Ascending aorta (tissue), 2 donors: ENCODE measurements around the gene AKT1S1. TPM values are rescaled to one million over a fixed set of nuclear protein-coding genes. Genes with fewer than 3 reads are reported as not detected.
A peak's percentile ranks its signal among the peaks of the same experiment; 100 is the strongest.

ENCODE experiments used
- DNase-seq, 2 donors: peaks; one replicate each; pipeline ENCODE4 v3.0.0-alpha.2; 2019; ENCODE audit warnings: low spot score in 2 of 2
- H3K27ac ChIP-seq, 2 donors: fragments of 200-600 bp; sonication (generic); one replicate each; pipeline ENCODE4 v1.5.1; 2016 to 2017; ENCODE audit warnings: mild to moderate bottlenecking in 1 of 2
- H3K27me3 ChIP-seq: fragments of 200-600 bp; sonication (generic); one replicate; pipeline ENCODE4 v1.5.1; 2017
- H3K36me3 ChIP-seq, 2 donors: fragments of 200-600 bp; sonication (generic); one replicate each; pipeline ENCODE4 v1.5.1; 2016
- H3K4me1 ChIP-seq, 2 donors: fragments of 200-600 bp; sonication (generic); one replicate each; pipeline ENCODE4 v1.5.1; 2016 to 2017; ENCODE audit warnings: mild to moderate bottlenecking in 1 of 2
- H3K4me3 ChIP-seq, 2 donors: fragments of 200-600 bp; sonication (generic); one replicate each; pipeline ENCODE4 v1.5.1; 2016 to 2017; ENCODE audit warnings: mild to moderate bottlenecking in 1 of 2
- H3K9me3 ChIP-seq, 2 donors: fragments of 200-600 bp; sonication (generic); one replicate each; pipeline ENCODE4 v1.5.1; 2016
- intact Hi-C: fragments of 100-400 bp; cut with DNase I; formaldehyde crosslinking; loops from one replicate; pipeline ENCODE4 v1.15.1; 2023
- total RNA-seq: library from RNA; depleted of rRNA; stranded (reverse); fragments of >200 nt; gene quantifications from one replicate; pipeline ENCODE4 v1.1.0, GENCODE V29; 2016
- TF ChIP-seq, protein P1 (sequence below), 3 experiments: fragments of 200-600 bp in 2 of 3; fragments of 450-650 bp in 1 of 3; sonication (generic) in 2 of 3; IDR thresholded peaks; one replicate each; pipeline ENCODE4 v1.5.1; 2016 to 2019; ENCODE audit warnings: antibody characterized with exemption in 3 of 3, mild to moderate bottlenecking in 1 of 3, moderate library complexity in 1 of 3

Gene AKT1S1
- total RNA-seq, 1 donor from 2014 or later, result 12.8 TPM

DNA sequence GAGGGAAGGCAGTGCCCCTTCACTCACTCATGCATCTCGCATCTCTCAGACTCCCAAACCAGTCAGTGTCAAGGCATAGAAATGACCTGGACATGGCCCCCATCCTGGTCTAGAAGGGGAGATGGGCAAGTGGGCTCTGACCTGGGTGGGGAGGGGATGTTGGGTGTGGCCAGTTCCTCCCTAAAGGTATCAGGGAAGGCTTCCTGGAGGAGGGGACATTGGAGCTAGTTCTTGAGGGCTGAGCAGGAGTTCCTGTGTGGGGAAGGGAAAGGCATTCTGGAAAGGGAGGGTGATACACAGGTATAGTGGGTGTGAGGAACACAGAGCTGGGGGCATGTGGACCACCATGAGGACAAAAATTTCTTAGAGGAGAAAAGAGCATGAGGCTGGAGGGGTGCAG is 15.6 kb upstream of the AKT1S1 start:
- Histone ChIP-seq H3K27ac (no peak overlapping the region), H3K4me1 (peaks cover 4 to 8% of the 10 kb centered on the region in 2 donors), H3K4me3 (no peak overlapping the region), H3K27me3 (no peaks in the 10 kb centered on the region), H3K9me3 (no peaks in the 10 kb centered on the region), H3K36me3 (peaks cover 5 to 8% of the 10 kb centered on the region in 2 donors)
- intact Hi-C loops, result no loop called here
- DNase-seq, result no peak
- TF ChIP-seq, protein P1, sequence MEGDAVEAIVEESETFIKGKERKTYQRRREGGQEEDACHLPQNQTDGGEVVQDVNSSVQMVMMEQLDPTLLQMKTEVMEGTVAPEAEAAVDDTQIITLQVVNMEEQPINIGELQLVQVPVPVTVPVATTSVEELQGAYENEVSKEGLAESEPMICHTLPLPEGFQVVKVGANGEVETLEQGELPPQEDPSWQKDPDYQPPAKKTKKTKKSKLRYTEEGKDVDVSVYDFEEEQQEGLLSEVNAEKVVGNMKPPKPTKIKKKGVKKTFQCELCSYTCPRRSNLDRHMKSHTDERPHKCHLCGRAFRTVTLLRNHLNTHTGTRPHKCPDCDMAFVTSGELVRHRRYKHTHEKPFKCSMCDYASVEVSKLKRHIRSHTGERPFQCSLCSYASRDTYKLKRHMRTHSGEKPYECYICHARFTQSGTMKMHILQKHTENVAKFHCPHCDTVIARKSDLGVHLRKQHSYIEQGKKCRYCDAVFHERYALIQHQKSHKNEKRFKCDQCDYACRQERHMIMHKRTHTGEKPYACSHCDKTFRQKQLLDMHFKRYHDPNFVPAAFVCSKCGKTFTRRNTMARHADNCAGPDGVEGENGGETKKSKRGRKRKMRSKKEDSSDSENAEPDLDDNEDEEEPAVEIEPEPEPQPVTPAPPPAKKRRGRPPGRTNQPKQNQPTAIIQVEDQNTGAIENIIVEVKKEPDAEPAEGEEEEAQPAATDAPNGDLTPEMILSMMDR (IDR thresholded peaks at IDR 0.05), result no peak

DNA sequence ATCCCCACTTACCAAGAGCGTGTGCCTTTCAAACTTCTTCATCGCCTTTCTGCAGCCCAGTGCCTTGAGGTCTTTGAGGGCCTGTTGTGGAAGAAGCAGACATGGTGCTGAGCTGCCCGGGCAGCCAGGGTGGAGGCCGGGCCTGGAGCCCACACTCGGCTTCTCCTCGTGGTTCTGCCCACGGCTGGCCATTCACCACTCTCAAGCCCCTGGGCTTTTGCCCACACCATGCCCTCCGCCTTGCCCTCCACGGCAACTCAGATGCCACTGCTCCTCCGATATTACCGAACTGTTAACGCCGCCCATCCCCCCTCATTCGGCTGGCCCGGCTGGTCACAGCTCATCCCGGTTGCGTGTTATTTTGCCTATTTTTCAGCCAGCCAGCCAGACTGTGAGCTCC is 14.2 kb upstream of the AKT1S1 start:
- DNase-seq, result no peak
- Histone ChIP-seq H3K9me3 (no peaks in the 10 kb centered on the region), H3K27me3 (no peaks in the 10 kb centered on the region), H3K36me3 (peaks cover 10 to 18% of the 10 kb centered on the region in 2 donors), H3K4me1 (peaks cover 4 to 8% of the 10 kb centered on the region in 2 donors), H3K4me3 (no peak overlapping the region), H3K27ac (no peak overlapping the region)
- TF ChIP-seq, protein P1 (IDR thresholded peaks at IDR 0.05), result no peak
- intact Hi-C loops, result no loop called here

DNA sequence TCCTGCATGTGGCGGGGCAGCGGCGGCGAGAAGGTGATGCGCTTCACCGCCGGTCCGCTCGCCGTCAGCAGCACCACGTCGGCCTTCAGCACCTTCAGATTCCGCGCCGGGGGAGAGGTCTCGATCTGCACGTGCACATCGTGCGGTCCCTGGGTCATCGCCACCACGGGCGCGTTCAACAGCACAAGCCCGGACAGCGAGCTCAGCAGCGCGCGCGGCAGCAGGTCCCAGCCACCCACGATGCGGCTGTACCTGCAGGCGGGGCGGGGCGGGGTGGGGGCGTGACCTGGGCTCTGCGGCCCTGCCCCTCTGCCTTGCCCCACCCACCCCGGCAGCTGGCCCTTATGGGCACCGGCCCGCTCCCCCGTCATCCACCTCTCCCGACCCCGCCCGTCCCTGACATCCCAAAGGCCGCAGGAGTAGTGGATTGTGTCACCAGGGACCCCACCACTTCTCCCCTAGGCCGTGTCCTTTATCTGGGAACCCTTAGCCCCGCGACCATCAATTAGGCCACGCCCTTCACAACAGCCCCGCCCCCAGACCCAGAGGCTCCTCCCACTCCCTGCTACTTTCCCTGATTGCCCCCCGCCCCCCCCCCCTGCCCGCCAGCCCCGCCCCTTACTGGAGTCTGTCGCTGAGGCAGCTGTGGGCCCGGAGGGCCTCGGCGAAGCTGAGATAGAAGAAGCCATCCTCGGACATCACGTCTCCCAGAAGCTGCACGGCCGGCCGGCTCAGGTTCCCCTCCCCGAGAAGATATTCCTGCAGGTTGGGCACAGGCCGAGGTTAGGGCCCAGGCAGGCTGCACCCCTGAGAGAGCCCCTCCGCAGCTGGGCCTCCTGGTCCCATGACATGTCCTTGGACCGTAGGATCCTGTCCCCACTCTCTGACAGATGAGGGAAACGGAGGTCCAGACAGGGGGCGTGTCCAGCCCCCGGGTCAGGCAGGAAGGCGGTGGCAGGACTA is 13.5 kb upstream of the AKT1S1 start:
- H3K4me1 ChIP-seq, result peaks cover 4 to 8% of the 10 kb centered on the region in 2 donors
- H3K9me3 ChIP-seq, result no peaks in the 10 kb centered on the region
- peaks cover 14 to 21% of the 10 kb centered on the region in 2 donors for H3K36me3 ChIP-seq
- H3K27ac ChIP-seq, result no peak overlapping the region
- peak overlapping the region; percentile 25 to 41 for H3K4me3 ChIP-seq
- H3K27me3 ChIP-seq, result no peaks in the 10 kb centered on the region
- TF ChIP-seq, protein P1 (IDR thresholded peaks at IDR 0.05), result no peak
- intact Hi-C loops, result no loop called here
- no peak for DNase-seq

DNA sequence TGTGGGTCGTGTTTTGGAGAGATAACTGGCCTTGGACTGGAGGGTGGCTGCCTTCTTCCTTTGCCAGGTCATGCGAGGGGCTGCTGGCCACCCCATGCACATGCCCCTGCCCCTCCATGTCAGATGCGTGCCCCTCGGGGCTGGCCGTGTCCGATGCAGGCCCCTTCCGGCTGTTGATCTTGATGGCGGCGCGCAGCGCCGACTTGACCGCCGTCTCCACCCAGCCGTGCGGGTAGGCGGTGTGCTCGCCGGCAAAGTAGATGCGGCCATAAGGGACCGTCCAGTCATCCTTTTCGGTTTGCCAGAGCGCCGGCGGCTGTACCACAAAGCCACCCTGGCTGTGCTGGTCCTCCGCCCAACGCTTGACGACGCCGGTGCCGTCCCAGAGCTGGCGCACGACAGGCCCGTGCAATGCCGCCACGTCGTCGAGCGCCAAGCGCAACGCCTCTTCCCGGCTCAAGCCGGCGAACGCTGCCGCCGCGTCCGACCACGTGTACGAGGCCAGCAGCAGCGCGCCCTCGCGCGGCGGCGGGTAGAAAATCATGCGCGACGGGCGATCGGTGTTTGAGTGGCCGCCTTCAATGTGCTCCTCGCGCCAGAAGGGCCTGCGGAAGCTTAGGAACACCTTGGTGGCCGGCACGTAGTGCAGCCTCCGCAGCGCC is 12.7 kb upstream of the AKT1S1 start:
- intact Hi-C loops, result no loop called here
- Histone ChIP-seq H3K36me3 (peaks cover 22 to 29% of the 10 kb centered on the region in 2 donors), H3K9me3 (no peaks in the 10 kb centered on the region), H3K27ac (no peak overlapping the region), H3K27me3 (no peaks in the 10 kb centered on the region), H3K4me1 (peaks cover 4 to 8% of the 10 kb centered on the region in 2 donors), H3K4me3 (peak overlapping the region; percentile 25 to 41)
- TF ChIP-seq, protein P1 (IDR thresholded peaks at IDR 0.05), result peak; percentile 69 to 73 (median 73)
- DNase-seq, result peak in 1 of 2 donors; percentile 84

DNA sequence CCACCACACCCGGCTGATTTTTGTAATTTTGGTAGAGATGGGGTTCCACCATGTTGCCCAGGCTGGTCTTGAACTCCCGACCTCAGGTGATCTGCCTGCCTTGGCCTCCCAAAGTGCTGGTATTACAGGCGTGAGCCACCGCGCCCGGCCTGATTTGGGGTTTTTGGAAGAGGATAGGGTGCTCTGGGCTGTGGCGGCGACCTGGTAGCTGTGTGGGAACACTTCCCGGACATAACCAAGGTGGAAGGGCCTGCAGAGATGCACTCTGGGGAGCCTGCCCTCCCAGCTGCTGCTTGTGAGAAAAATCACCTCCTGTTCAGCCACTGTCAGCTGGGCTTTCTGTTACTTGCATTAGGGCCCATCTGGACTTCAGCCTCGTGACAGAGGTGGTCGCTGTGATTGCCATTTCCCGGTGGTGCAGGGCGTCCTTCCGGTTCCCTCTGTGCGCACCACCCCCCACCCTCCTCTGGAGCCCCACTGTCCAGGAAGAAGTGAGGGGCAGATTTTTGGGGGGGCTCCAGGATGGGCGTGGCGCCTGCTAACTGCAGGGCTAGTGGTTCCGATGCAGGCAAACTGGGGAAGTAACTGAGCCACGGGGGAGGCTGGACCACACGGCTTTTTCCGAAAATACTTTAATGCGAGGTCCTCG is 12.0 kb upstream of the AKT1S1 start:
- H3K36me3 ChIP-seq, result peaks cover 28 to 36% of the 10 kb centered on the region in 2 donors
- DNase-seq, result no peak
- TF ChIP-seq, protein P1 (IDR thresholded peaks at IDR 0.05), result no peak
- no peaks in the 10 kb centered on the region for H3K9me3 ChIP-seq
- H3K4me1 ChIP-seq, result peaks cover 4 to 8% of the 10 kb centered on the region in 2 donors
- H3K27ac ChIP-seq, result no peak overlapping the region
- no peaks in the 10 kb centered on the region for H3K27me3 ChIP-seq
- no peak overlapping the region for H3K4me3 ChIP-seq
- intact Hi-C loops, result no loop called here
